Uterus (tissue), 4 donors: ENCODE results near the gene ZBED6. TPM values are rescaled to one million over a fixed set of nuclear protein-coding genes. Genes with fewer than 3 reads are reported as not detected.

Source experiments
- DNase-seq, 2 donors: peaks; one replicate each; pipeline ENCODE4 v3.0.0-alpha.2; 2019 to 2020
- H3K27ac ChIP-seq, 2 donors: fragments of 200-600 bp; sonication (generic); 1 replicate in 1 of 2; 2 replicates in 1 of 2; pipeline ENCODE4 v1.5.1; 2016 to 2018
- H3K27me3 ChIP-seq, 2 donors: fragments of 200-600 bp; sonication (generic); one replicate each; pipeline ENCODE4 v1.5.1; 2018 to 2019; ENCODE audit warnings: control low read depth in 1 of 2
- H3K36me3 ChIP-seq, 2 donors: fragments of 200-600 bp; sonication (generic); one replicate each; pipeline ENCODE4 v1.5.1; 2019; ENCODE audit warnings: control low read depth in 1 of 2
- H3K4me1 ChIP-seq, 2 donors: fragments of 200-600 bp; sonication (generic); one replicate each; pipeline ENCODE4 v1.5.1; 2018 to 2019; ENCODE audit warnings: control low read depth in 1 of 2
- H3K4me3 ChIP-seq, 2 donors: fragments of 200-600 bp; sonication (generic); 1 replicate in 1 of 2; 2 replicates in 1 of 2; pipeline ENCODE4 v1.5.1; 2018 to 2019; ENCODE audit warnings: mild to moderate bottlenecking in 1 of 2
- H3K9me3 ChIP-seq, 2 donors: fragments of 200-600 bp; sonication (generic); one replicate each; pipeline ENCODE4 v1.5.1; 2019; ENCODE audit warnings: control low read depth in 1 of 2
- CTCF ChIP-seq, 4 experiments: fragments of 200-600 bp in 2 of 4; fragments of 450-650 bp in 2 of 4; sonication (generic) in 2 of 4; IDR thresholded peaks; one replicate each; pipeline ENCODE4 v1.5.1; 2016 to 2019; ENCODE audit warnings: antibody characterized with exemption in 4 of 4, mild to moderate bottlenecking in 2 of 4, moderate library complexity in 1 of 4
- POLR2A ChIP-seq, 2 donors: fragments of 450-650 bp; IDR thresholded peaks; one replicate each; pipeline ENCODE4 v1.6.1; 2016; ENCODE audit warnings: antibody characterized with exemption in 2 of 2, mild to moderate bottlenecking in 1 of 2, moderate library complexity in 1 of 2
- intact Hi-C: fragments of 100-400 bp; cut with DNase I; formaldehyde crosslinking; loops from one replicate; pipeline ENCODE4 v1.15.1; 2023; ENCODE audit warnings: low total_unique reads
- total RNA-seq, 4 donors: library from RNA; depleted of rRNA in 3 of 4; stranded (reverse); fragments of >200 nt in 3 of 4; gene quantifications; one replicate each; pipeline versions ENCODE4 v1.1.0 to v1.2.4, GENCODE V29; 2014 to 2023
- donor health status: DM: yes; HTN: yes; CAD: no.

Gene ZBED6
- total RNA-seq, 4 donors from 2014 or later, result 2.3 to 63.2 (median 30.6) TPM

DNA sequence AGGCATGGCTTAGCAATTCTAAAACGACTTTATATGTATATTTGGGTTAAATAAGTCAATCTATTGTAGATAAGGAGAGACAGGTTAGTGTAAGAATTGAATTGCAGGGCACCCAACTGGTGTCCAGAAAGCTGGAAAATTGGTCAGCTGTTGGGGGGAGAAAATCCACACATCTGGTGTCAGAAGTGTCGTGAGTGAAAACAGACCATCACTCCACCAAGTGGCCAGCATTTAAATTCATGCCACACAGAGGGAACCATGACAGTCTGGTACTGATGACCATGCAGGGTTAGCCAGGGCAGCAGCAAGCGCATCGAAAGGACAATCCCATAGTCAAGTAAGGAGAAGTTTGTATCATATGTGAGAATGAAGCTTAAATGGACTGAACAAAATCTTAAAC lies 18.8 kb upstream of the ZBED6 start:
- Histone ChIP-seq H3K4me3 (no peak overlapping the region), H3K36me3 (no peaks in the 10 kb centered on the region), H3K27me3 (no peaks in the 10 kb centered on the region), H3K9me3 (no peaks in the 10 kb centered on the region), H3K4me1 (no peaks in the 10 kb centered on the region), H3K27ac (no peak overlapping the region)
- intact Hi-C loops, result no loop called here
- TF ChIP-seq POLR2A (IDR thresholded peaks at IDR 0.05) (no peak), CTCF (IDR thresholded peaks at IDR 0.05) (no peak)
- DNase-seq, result no peak

DNA sequence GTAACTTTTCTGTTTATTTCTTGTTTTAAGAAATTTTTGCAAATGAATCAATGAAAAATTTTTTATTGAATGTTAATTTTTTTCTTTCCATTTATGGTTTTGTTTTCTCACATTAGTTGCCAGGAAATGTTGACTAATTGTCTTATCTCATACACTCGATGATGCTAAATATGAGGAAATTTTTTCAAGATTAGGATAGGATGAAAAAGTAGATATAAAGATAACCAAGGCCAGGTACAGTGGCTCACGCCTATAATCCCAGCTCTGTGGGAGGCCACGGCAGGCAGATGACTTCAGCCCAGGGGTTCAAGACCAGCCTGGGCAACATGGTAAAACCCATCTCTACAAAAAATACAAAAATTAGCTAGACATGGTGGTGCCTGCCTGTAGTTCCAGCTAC lies 17.8 kb upstream of the ZBED6 start:
- no peak for DNase-seq
- no peaks in the 10 kb centered on the region for H3K36me3 ChIP-seq
- no peak overlapping the region for H3K4me3 ChIP-seq
- no peaks in the 10 kb centered on the region for H3K9me3 ChIP-seq
- H3K27me3 ChIP-seq, result no peaks in the 10 kb centered on the region
- H3K4me1 ChIP-seq, result no peaks in the 10 kb centered on the region
- intact Hi-C loops, result no loop called here
- TF ChIP-seq CTCF (IDR thresholded peaks at IDR 0.05) (no peak), POLR2A (IDR thresholded peaks at IDR 0.05) (no peak)
- no peak overlapping the region for H3K27ac ChIP-seq

- intact Hi-C loops, result no loop called here
- Histone ChIP-seq H3K4me3 (no peak overlapping the region), H3K27me3 (no peaks in the 10 kb centered on the region), H3K4me1 (no peaks in the 10 kb centered on the region), H3K27ac (no peak overlapping the region), H3K9me3 (no peaks in the 10 kb centered on the region), H3K36me3 (no peaks in the 10 kb centered on the region)
- no peak for TF ChIP-seq POLR2A (IDR thresholded peaks at IDR 0.05)
- no peak for TF ChIP-seq CTCF (IDR thresholded peaks at IDR 0.05)
- no peak for DNase-seq
Measured at GRCh38 chr1:203778146-203778545, 17.3 kb upstream of the ZBED6 start.

- Histone ChIP-seq H3K36me3 (no peaks in the 10 kb centered on the region), H3K9me3 (no peaks in the 10 kb centered on the region), H3K27me3 (no peaks in the 10 kb centered on the region), H3K4me3 (no peak overlapping the region), H3K27ac (no peak overlapping the region), H3K4me1 (no peaks in the 10 kb centered on the region)
- intact Hi-C loops, result no loop called here
- no peak for TF ChIP-seq POLR2A (IDR thresholded peaks at IDR 0.05)
- TF ChIP-seq CTCF (IDR thresholded peaks at IDR 0.05), result no peak
- no peak for DNase-seq
Measured at GRCh38 chr1:203778789-203779188, 16.6 kb upstream of the ZBED6 start.

DNA sequence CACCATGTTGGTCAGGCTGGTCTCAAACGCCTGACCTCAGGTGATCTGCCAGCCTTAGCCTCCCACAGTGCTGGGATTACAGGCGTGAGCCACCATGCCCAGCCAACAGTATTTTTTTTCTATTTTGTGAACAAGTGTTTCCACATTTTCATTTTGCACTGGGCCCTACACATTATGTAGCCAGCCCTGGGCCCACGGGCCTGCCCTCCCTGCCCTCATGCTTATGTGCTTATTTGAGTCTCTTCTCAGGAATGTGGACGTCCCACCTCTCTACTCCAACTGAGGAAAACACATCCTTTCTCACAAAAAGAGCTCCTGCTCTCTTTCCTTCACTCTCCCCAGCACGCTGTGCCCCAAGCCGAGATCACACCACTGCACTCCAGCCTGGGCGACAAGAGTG lies 13.5 kb upstream of the ZBED6 start:
- intact Hi-C loops, result no loop called here
- Histone ChIP-seq H3K27ac (no peak overlapping the region), H3K9me3 (no peaks in the 10 kb centered on the region), H3K4me3 (no peak overlapping the region), H3K36me3 (no peaks in the 10 kb centered on the region), H3K4me1 (no peaks in the 10 kb centered on the region), H3K27me3 (no peaks in the 10 kb centered on the region)
- no peak for DNase-seq
- TF ChIP-seq CTCF (IDR thresholded peaks at IDR 0.05) (no peak), POLR2A (IDR thresholded peaks at IDR 0.05) (no peak)
